WTC11 (cell line): ENCODE results near the gene PDZK1IP1. TPM values are rescaled to one million over a fixed set of nuclear protein-coding genes. Genes with fewer than 3 reads are reported as not detected.
A peak's percentile ranks its signal among the peaks of the same experiment; 100 is the strongest.

Source experiments
- ATAC-seq: fragments of 200-7000 bp; cut with Tn5 transposase; 2 replicates; pipeline ENCODE4 v1.10.0; 2021; ENCODE audit warnings: mild to moderate bottlenecking, moderate library complexity
- CTCF ChIA-PET: fragments of 300-600 bp; sonication (Branson Sonifier 250); formaldehyde crosslinking; loops from one replicate; lab custom pipeline; 2021; ENCODE audit warnings: antibody characterized with exemption; lab: Charles Lee
- POLR2A ChIA-PET: fragments of 350-600 bp; sonication (Branson Sonifier 250); formaldehyde crosslinking; loops from one replicate; lab custom pipeline; 2021; ENCODE audit warnings: antibody characterized with exemption; lab: Charles Lee
- DNase-seq: peaks from one replicate; pipeline ENCODE4 v3.0.0; 2021; ENCODE audit warnings: low spot score
- H3K27ac Mint-ChIP-seq: 2 replicates; pipeline ENCODE4 v1.8.0; 2021; ENCODE audit warnings: mixed read lengths
- H3K27me3 Mint-ChIP-seq: 2 replicates; pipeline ENCODE4 v1.8.0; 2021; ENCODE audit warnings: low read depth, mild to moderate bottlenecking, moderate library complexity, mixed read lengths
- H3K36me3 Mint-ChIP-seq: 2 replicates; pipeline ENCODE4 v1.8.0; 2021; ENCODE audit warnings: mixed read lengths
- H3K4me1 Mint-ChIP-seq: 2 replicates; pipeline ENCODE4 v1.8.0; 2022; ENCODE audit warnings: mixed read lengths
- H3K4me3 Mint-ChIP-seq: 2 replicates; pipeline ENCODE4 v1.8.0; 2021; ENCODE audit warnings: mild to moderate bottlenecking, moderate library complexity, mixed read lengths
- H3K9me3 Mint-ChIP-seq: 2 replicates; pipeline ENCODE4 v1.8.0; 2021; ENCODE audit warnings: mixed read lengths
- AR ChIP-seq: fragments of 250-450 bp; sonication (Bioruptor Pico); IDR thresholded peaks from 2 replicates; pipeline ENCODE4 v1.9.0; 2021; ENCODE audit warnings: mild to moderate bottlenecking
- ATF2 ChIP-seq: sonication (generic); formaldehyde crosslinking; IDR thresholded peaks from 2 replicates; pipeline ENCODE4 v1.8.1; 2022; ENCODE audit warnings: low read depth, missing genetic modification reagents, borderline replicate concordance
- CBFB ChIP-seq: sonication (generic); formaldehyde crosslinking; IDR thresholded peaks from 2 replicates; pipeline ENCODE4 v1.8.1; 2022; ENCODE audit warnings: mild to moderate bottlenecking, low read depth, missing genetic modification reagents
- CREM ChIP-seq: sonication (generic); formaldehyde crosslinking; IDR thresholded peaks from 2 replicates; pipeline ENCODE4 v1.8.1; 2022; ENCODE audit warnings: mild to moderate bottlenecking, missing genetic modification reagents, moderate library complexity
- ELF4 ChIP-seq: sonication (generic); formaldehyde crosslinking; IDR thresholded peaks from 2 replicates; pipeline ENCODE4 v1.8.1; 2022; ENCODE audit warnings: low read depth, mild to moderate bottlenecking, moderate library complexity, missing genetic modification reagents
- ESRRA ChIP-seq: sonication (generic); formaldehyde crosslinking; IDR thresholded peaks from 2 replicates; pipeline ENCODE4 v1.8.1; 2022; ENCODE audit warnings: mild to moderate bottlenecking, missing genetic modification reagents, borderline replicate concordance
- FOXP4 ChIP-seq: sonication (generic); formaldehyde crosslinking; IDR thresholded peaks from 2 replicates; pipeline ENCODE4 v1.8.0; 2022; ENCODE audit warnings: mild to moderate bottlenecking, missing genetic modification reagents
- HMGA2 ChIP-seq: fragments of 250-450 bp; sonication (Bioruptor Pico); IDR thresholded peaks from 2 replicates; pipeline ENCODE4 v1.4.0; 2021; ENCODE audit warnings: mild to moderate bottlenecking, moderate library complexity
- MXD4 ChIP-seq: fragments of 250-450 bp; sonication (Bioruptor Pico); IDR thresholded peaks from 2 replicates; pipeline ENCODE4 v1.8.0; 2021; ENCODE audit warnings: mild to moderate bottlenecking, moderate library complexity, borderline replicate concordance
- NFE2L1 ChIP-seq: sonication (generic); formaldehyde crosslinking; IDR thresholded peaks from 2 replicates; pipeline ENCODE4 v1.8.1; 2023; ENCODE audit warnings: missing genetic modification reagents
- NFYB ChIP-seq: sonication (generic); formaldehyde crosslinking; conservative IDR thresholded peaks from 2 replicates; pipeline ENCODE4 v1.8.0; 2022; ENCODE audit warnings: low read depth, missing genetic modification reagents
- NR1H2 ChIP-seq: sonication (generic); formaldehyde crosslinking; IDR thresholded peaks from 2 replicates; pipeline ENCODE4 v1.9.0; 2021; ENCODE audit warnings: mild to moderate bottlenecking, moderate library complexity, missing genetic modification reagents
- RELA ChIP-seq: sonication (generic); formaldehyde crosslinking; IDR thresholded peaks from 2 replicates; pipeline ENCODE4 v1.8.1; 2022; ENCODE audit warnings: missing genetic modification reagents, mild to moderate bottlenecking, borderline replicate concordance
- RORB ChIP-seq: fragments of 250-450 bp; sonication (Bioruptor Pico); IDR thresholded peaks from 2 replicates; pipeline ENCODE4 v1.9.0; 2021; ENCODE audit warnings: mild to moderate bottlenecking
- TCF7 ChIP-seq: sonication (generic); formaldehyde crosslinking; IDR thresholded peaks from 2 replicates; pipeline ENCODE4 v1.8.0; 2022; ENCODE audit warnings: mild to moderate bottlenecking, low read depth, missing genetic modification reagents, moderate library complexity
- TEAD4 ChIP-seq: sonication (generic); formaldehyde crosslinking; IDR thresholded peaks from 2 replicates; pipeline ENCODE4 v1.8.0; 2022; ENCODE audit warnings: mild to moderate bottlenecking, missing genetic modification reagents
- USF1 ChIP-seq: sonication (generic); formaldehyde crosslinking; IDR thresholded peaks from 2 replicates; pipeline ENCODE4 v1.8.0; 2022; ENCODE audit warnings: mild to moderate bottlenecking, missing genetic modification reagents
- ZMAT4 ChIP-seq: fragments of 250-450 bp; sonication (Bioruptor Pico); IDR thresholded peaks from 2 replicates; pipeline ENCODE4 v1.9.0; 2021; ENCODE audit warnings: mild to moderate bottlenecking
- ZNF138 ChIP-seq: sonication (generic); formaldehyde crosslinking; conservative IDR thresholded peaks from 2 replicates; pipeline ENCODE4 v1.8.1; 2022; ENCODE audit warnings: mild to moderate bottlenecking, moderate library complexity, missing genetic modification reagents
- ZNF317 ChIP-seq: sonication (generic); formaldehyde crosslinking; IDR thresholded peaks from 2 replicates; pipeline ENCODE4 v1.8.1; 2023; ENCODE audit warnings: low read depth, mild to moderate bottlenecking, moderate library complexity, missing genetic modification reagents, borderline replicate concordance
- ZNF671 ChIP-seq: fragments of 250-450 bp; sonication (Bioruptor Pico); IDR thresholded peaks from 2 replicates; pipeline ENCODE4 v1.8.0; 2021; ENCODE audit warnings: mild to moderate bottlenecking
- total RNA-seq: library from RNA; stranded (reverse); gene quantifications from 3 replicates; pipeline ENCODE4 v1.2.3, GENCODE V29; 2021
- TF ChIP-seq, protein P1 (sequence below): sonication (generic); formaldehyde crosslinking; IDR thresholded peaks from 2 replicates; pipeline ENCODE4 v1.8.0; 2023; ENCODE audit warnings: mild to moderate bottlenecking, missing genetic modification reagents
- TF ChIP-seq, protein P2 (sequence below): fragments of 250-450 bp; sonication (Bioruptor Pico); IDR thresholded peaks from 2 replicates; pipeline ENCODE4 v1.9.0; 2021; ENCODE audit warnings: moderate library complexity, mild to moderate bottlenecking, inconsistent platforms, borderline replicate concordance
- TF ChIP-seq, protein P3 (sequence below): sonication (generic); formaldehyde crosslinking; conservative IDR thresholded peaks from 2 replicates; pipeline ENCODE4 v1.8.1; 2022; ENCODE audit warnings: mild to moderate bottlenecking, missing genetic modification reagents

PDZK1IP1 gene
- total RNA-seq, 1 experiment from 2014 or later: not detected

DNA sequence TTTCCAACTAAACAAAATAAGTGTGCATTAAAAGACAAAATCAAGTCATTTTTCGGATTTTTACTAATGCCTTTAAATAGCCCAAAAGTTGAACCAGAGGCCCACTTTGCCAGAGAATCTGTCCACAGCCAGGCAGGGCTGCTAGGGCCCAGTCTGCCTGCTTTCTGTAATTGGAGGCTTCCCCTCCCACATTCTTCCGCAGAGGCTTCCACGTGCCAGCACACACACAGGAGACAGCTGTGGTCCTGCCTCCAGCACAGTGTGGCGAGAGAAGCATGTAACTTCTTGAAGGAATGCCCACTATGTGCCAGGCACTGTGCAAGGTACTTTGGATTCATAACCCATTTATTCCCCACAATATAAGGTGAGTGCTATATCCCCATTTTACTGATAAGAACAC lies 11.3 kb upstream of the PDZK1IP1 start:
- no peaks in the 10 kb centered on the region for H3K36me3 Mint-ChIP-seq
- H3K27me3 Mint-ChIP-seq: peaks cover 62% of the 10 kb centered on the region
- DNase-seq (no peak), ATAC-seq (peak; percentile 43)
- ChIA-PET POLR2A (no interaction called here), CTCF (interaction anchor here (0.7 to 1.8 kb wide), 6 partner anchors 8 to 62 kb away, joined by 3 to 8 read pairs (median 4); no protein-coding TSS in a partner anchor)
- TF ChIP-seq AR: no peak
- TF ChIP-seq, protein P1, sequence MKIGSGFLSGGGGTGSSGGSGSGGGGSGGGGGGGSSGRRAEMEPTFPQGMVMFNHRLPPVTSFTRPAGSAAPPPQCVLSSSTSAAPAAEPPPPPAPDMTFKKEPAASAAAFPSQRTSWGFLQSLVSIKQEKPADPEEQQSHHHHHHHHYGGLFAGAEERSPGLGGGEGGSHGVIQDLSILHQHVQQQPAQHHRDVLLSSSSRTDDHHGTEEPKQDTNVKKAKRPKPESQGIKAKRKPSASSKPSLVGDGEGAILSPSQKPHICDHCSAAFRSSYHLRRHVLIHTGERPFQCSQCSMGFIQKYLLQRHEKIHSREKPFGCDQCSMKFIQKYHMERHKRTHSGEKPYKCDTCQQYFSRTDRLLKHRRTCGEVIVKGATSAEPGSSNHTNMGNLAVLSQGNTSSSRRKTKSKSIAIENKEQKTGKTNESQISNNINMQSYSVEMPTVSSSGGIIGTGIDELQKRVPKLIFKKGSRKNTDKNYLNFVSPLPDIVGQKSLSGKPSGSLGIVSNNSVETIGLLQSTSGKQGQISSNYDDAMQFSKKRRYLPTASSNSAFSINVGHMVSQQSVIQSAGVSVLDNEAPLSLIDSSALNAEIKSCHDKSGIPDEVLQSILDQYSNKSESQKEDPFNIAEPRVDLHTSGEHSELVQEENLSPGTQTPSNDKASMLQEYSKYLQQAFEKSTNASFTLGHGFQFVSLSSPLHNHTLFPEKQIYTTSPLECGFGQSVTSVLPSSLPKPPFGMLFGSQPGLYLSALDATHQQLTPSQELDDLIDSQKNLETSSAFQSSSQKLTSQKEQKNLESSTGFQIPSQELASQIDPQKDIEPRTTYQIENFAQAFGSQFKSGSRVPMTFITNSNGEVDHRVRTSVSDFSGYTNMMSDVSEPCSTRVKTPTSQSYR: no peak
- TF ChIP-seq, protein P2, sequence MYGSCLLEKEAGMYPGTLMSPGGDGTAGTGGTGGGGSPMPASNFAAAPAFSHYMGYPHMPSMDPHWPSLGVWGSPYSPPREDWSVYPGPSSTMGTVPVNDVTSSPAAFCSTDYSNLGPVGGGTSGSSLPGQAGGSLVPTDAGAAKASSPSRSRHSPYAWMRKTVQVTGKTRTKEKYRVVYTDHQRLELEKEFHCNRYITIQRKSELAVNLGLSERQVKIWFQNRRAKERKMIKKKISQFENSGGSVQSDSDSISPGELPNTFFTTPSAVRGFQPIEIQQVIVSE (CRISPR knock-in tag): no peak
- no peak for TF ChIP-seq CREM
- TF ChIP-seq NR1H2: no peak
- no peak for TF ChIP-seq RELA
- no peak for TF ChIP-seq NFE2L1 (CRISPR knock-in tag)
- no peak for TF ChIP-seq USF1 (CRISPR knock-in tag)
- TF ChIP-seq, protein P3, sequence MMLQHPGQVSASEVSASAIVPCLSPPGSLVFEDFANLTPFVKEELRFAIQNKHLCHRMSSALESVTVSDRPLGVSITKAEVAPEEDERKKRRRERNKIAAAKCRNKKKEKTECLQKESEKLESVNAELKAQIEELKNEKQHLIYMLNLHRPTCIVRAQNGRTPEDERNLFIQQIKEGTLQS (CRISPR knock-in tag): no peak
- TF ChIP-seq FOXP4: no peak
- no peak for TF ChIP-seq ZMAT4
- no peak for TF ChIP-seq TEAD4
- no peak for TF ChIP-seq NFYB (CRISPR knock-in tag)
- no peak for TF ChIP-seq TCF7 (CRISPR knock-in tag)
- no peak for TF ChIP-seq MXD4 (CRISPR knock-in tag)
- TF ChIP-seq ESRRA (CRISPR knock-in tag): no peak
- no peak overlapping the region for H3K4me3 Mint-ChIP-seq
- H3K4me1 Mint-ChIP-seq: no peaks in the 10 kb centered on the region
- H3K9me3 Mint-ChIP-seq: peaks cover 8% of the 10 kb centered on the region
- H3K27ac Mint-ChIP-seq: no peak overlapping the region

DNA sequence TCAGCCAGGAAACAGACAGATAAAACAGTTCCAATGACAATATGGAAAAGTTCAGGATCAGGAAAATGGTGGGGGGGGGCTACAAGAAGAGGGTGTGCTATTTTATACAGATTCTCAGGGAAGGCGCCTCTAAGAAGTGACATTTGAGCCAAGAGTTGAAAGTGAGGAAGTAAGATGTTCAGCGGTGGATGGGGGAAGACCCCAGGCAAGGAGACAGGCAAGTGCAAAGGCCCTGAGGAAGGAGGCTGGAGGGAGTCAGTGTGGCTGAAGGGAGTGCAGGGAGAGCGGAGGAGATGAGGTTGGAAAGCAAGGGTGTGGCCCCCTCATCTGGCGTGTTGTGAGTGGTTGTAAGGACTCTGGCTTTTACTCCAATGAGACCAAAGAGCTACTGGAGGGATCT lies 8.4 kb upstream of the PDZK1IP1 start:
- Mint-ChIP-seq H3K27me3 (peaks cover 58% of the 10 kb centered on the region), H3K4me3 (no peak overlapping the region), H3K27ac (no peak overlapping the region), H3K36me3 (no peaks in the 10 kb centered on the region), H3K9me3 (peaks cover 6% of the 10 kb centered on the region), H3K4me1 (peaks cover 9% of the 10 kb centered on the region)
- CTCF ChIA-PET: interaction anchor here (0.8 kb wide), 1 partner anchor 19 kb away, joined by 4 read pairs; no protein-coding TSS in a partner anchor
- POLR2A ChIA-PET: interaction anchor here (0.5 kb wide), 1 partner anchor 609 kb away, joined by 4 read pairs; no protein-coding TSS in a partner anchor
- DNase-seq (no peak), ATAC-seq (no peak)
- no peak for TF ChIP-seq ZMAT4
- no peak for TF ChIP-seq ZNF138 (CRISPR knock-in tag)
- TF ChIP-seq ELF4 (CRISPR knock-in tag): no peak
- TF ChIP-seq NFE2L1 (CRISPR knock-in tag): no peak
- TF ChIP-seq HMGA2 (CRISPR knock-in tag): no peak
- no peak for TF ChIP-seq ZNF671 (CRISPR knock-in tag)
- no peak for TF ChIP-seq RORB (CRISPR knock-in tag)
- TF ChIP-seq CBFB (CRISPR knock-in tag): no peak
- no peak for TF ChIP-seq ATF2
- no peak for TF ChIP-seq ZNF317 (CRISPR knock-in tag)
- TF ChIP-seq NFYB (CRISPR knock-in tag): no peak
- TF ChIP-seq MXD4 (CRISPR knock-in tag): no peak
